Effector CD8-positive, alpha-beta T cell (primary cell): Measurements from ENCODE around the gene PSME2.

Experiments
- DNase-seq: peaks from one replicate; lab custom pipeline; 2025; lab: John Stamatoyannopoulos, UW

Gene PSME2

DNA sequence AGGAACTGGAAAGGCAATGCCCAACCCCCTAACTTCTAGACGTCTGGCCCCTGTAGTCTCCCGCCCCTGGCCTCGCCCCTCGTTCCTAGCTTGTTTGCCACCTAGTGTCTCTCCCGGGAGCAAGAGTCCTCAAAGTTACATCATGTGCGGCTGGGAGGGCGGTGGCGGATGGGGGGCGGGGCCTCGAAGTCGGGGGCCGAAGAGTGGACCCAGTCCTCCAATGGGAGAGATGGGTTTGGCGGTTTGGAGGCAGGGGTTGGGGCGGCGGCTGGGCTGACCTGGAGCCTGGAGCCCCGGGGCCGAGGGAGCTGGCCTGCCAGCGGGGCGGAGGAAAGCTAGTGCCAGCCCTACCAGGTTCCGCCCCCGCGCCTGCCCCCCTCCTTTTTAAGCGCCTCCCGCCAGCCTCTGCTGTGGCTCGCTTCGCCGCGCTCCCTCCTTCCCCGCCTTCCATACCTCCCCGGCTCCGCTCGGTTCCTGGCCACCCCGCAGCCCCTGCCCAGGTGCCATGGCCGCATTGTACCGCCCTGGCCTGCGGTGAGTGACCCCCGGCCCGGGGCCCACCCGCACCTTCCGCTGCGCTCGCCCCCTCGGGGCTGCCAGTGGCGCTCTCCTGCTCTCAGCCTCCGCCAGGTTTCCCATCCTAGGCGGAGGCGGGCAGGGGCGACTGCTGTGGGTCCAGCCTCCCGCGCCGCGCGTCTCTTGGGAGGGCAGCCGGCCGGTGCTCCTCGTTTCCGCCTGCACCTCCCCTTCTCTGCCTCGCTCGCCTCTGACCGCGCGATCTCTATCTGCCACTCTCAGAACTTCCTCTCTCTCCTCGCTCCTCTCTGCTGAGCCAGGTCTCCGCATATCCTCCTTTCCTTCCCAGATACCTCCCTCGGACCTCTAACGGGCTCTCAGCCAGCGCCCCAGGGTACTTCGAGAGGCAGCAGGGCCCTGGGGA lies 52.2 kb downstream of the PSME2 start, which contains the start of gene PCK2:
Gene PCK2 (plus strand): TSS at position 411 of the 940 bp plus-strand sequence. CDS start 95 bp downstream, at position 506.
- peak; percentile 63 for DNase-seq
